ENCODE measurements around the gene SUSD4. TPM values are rescaled to one million over a fixed set of nuclear protein-coding genes. Genes with fewer than 3 reads are reported as not detected.

Gene SUSD4
- total RNA-seq, 6 experiments from 2014 or later = 0.33 to 0.96 (median 0.70) TPM

GRCh38 chr1:223250632-223251015 is 113.4 kb downstream of the SUSD4 start:
- Mint-ChIP-seq H3K27me3 (ENCODE audit: insufficient read depth) (peaks cover 21% of the 10 kb centered on the region), H3K36me3 (ENCODE audit: low read depth) (no peaks in the 10 kb centered on the region)
- DNase-seq = no peak

DNA sequence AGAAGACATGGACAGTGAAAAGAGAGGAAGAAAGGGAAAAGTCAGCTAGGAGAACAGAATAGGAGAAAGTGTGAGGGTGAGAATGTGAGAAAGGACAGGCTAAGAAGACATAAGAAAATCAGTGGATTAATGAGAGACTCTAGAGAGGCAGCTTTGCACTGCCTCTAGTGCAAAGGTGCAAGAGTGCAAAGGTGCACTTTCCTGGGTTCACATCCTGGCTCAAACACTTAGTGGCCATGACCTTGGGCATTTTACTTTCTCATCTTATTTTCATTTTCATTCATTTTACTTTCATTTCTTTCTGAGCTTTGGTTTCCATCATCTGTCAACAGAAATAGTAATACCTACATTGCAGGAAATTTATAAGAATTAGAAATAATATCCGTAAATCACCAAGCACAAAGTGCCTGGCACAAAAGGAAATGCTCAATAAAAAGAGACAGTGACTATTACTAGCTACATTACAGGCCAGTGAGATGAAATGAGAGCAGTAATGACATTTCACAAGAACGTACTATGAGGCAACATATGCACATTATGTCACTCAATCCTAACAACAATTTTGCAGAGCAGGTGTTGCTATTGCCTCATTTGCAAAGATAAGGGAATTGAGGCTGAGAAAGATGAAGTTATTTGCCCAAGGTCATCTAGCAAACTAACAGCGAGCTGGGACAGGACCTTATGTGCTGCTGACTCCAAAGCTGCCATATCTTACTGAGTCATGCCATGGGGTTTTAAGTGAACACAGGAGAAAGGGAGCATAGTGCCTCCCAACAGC is 113.9 kb downstream of the SUSD4 start:
- Mint-ChIP-seq H3K36me3 (ENCODE audit: low read depth) (no peaks in the 10 kb centered on the region), H3K27ac (no peak overlapping the region), H3K9me3 (no peaks in the 10 kb centered on the region), H3K4me3 (no peak overlapping the region), H3K27me3 (ENCODE audit: insufficient read depth) (peaks cover 18% of the 10 kb centered on the region), H3K4me1 (ENCODE audit: low read depth) (no peaks in the 10 kb centered on the region)
- DNase-seq = no peak
- TF ChIP-seq, protein P1, sequence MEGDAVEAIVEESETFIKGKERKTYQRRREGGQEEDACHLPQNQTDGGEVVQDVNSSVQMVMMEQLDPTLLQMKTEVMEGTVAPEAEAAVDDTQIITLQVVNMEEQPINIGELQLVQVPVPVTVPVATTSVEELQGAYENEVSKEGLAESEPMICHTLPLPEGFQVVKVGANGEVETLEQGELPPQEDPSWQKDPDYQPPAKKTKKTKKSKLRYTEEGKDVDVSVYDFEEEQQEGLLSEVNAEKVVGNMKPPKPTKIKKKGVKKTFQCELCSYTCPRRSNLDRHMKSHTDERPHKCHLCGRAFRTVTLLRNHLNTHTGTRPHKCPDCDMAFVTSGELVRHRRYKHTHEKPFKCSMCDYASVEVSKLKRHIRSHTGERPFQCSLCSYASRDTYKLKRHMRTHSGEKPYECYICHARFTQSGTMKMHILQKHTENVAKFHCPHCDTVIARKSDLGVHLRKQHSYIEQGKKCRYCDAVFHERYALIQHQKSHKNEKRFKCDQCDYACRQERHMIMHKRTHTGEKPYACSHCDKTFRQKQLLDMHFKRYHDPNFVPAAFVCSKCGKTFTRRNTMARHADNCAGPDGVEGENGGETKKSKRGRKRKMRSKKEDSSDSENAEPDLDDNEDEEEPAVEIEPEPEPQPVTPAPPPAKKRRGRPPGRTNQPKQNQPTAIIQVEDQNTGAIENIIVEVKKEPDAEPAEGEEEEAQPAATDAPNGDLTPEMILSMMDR (IDR thresholded peaks at IDR 0.05) = no peak

More at GRCh38 chr1:223250632-223251015, 113.4 kb downstream of the SUSD4 start:
- no peaks in the 10 kb centered on the region for H3K4me1 Mint-ChIP-seq (ENCODE audit: low read depth)
- H3K27ac Mint-ChIP-seq = no peak overlapping the region
- TF ChIP-seq, protein P1 (IDR thresholded peaks at IDR 0.05) = no peak
- no peak overlapping the region for H3K4me3 Mint-ChIP-seq
- no peaks in the 10 kb centered on the region for H3K9me3 Mint-ChIP-seq

DNA sequence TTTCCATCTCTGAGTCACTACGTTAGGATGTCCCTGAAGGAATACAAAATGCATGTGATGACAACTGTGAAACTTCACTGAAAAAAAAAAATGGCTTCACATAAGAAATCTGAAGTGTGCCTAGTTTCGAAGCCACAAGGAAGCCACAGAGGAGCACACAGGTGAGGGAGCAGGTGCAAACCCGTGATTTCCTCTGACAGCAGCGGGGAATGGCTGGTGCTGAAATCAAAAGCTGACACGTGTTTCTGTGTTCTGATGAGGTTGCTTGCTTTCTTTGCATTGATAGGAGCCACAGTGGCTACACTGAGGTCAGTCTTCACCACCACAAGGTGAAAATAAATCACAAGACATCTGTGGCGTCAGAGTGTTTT is 115.2 kb downstream of the SUSD4 start:
- DNase-seq = no peak
- Mint-ChIP-seq H3K36me3 (ENCODE audit: low read depth) (no peaks in the 10 kb centered on the region), H3K9me3 (no peaks in the 10 kb centered on the region), H3K27ac (no peak overlapping the region), H3K27me3 (ENCODE audit: insufficient read depth) (peaks cover 18% of the 10 kb centered on the region), H3K4me3 (no peak overlapping the region), H3K4me1 (ENCODE audit: low read depth) (peaks cover 9% of the 10 kb centered on the region)
- TF ChIP-seq, protein P1 (IDR thresholded peaks at IDR 0.05) = no peak

DNA sequence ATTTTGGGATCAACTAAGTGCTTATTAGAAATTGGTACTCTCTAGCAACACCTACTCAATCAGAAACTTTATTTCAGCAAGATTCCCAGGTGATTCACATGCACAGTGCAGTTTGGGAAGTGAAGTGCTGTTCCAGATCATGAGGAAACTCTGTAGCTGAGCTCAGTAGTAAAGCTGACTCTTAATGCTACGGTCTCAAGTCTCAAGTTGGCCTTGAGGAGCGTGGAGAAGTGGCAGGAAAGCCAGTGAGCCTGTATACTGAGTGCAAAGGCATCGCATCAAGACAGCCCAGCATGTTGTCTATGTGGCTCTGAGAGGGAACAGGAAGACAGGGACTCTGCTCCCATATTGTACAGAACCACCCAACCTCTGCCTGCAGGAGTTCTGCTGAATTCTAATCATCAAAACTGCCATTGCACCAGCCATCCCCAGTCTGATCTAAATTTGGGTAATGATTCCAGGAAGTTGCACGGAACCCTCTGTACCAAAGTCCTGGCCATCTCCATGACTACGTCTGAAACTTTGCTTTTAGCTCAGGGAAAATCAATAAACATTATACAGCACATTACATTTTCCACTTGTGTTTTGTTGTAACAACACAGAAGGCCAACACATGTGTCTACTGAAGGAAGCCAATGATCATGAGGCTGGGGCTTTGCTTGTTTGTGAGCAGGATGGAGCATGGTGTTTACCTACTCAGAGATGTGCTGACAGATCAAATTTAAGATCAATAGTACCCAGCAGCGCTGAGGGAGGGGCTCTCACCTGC is 115.8 kb downstream of the SUSD4 start:
- TF ChIP-seq, protein P1 (IDR thresholded peaks at IDR 0.05) = no peak

GRCh38 chr1:223246476-223247112 is 117.4 kb downstream of the SUSD4 start:
- Mint-ChIP-seq H3K9me3 (no peaks in the 10 kb centered on the region), H3K27me3 (ENCODE audit: insufficient read depth) (peaks cover 18% of the 10 kb centered on the region), H3K4me3 (no peak overlapping the region), H3K27ac (no peak overlapping the region), H3K36me3 (ENCODE audit: low read depth) (no peaks in the 10 kb centered on the region), H3K4me1 (ENCODE audit: low read depth) (peaks cover 16% of the 10 kb centered on the region)
- TF ChIP-seq, protein P1 (IDR thresholded peaks at IDR 0.05) = no peak
- no peak for DNase-seq

More for the DNA sequence above, 115.8 kb downstream of the SUSD4 start:
- Mint-ChIP-seq H3K4me3 (no peak overlapping the region), H3K36me3 (ENCODE audit: low read depth) (no peaks in the 10 kb centered on the region), H3K4me1 (ENCODE audit: low read depth) (peaks cover 9% of the 10 kb centered on the region), H3K27ac (no peak overlapping the region), H3K27me3 (ENCODE audit: insufficient read depth) (peaks cover 18% of the 10 kb centered on the region), H3K9me3 (no peaks in the 10 kb centered on the region)
- no peak for DNase-seq
